Tibial nerve (tissue), 4 donors: ENCODE results near the gene MMD. TPM values are rescaled to one million over a fixed set of nuclear protein-coding genes. Genes with fewer than 3 reads are reported as not detected.

Source experiments
- DNase-seq, 2 donors: peaks; one replicate each; pipeline ENCODE4 v3.0.0-alpha.2; 2019; ENCODE audit warnings: low spot score in 2 of 2
- H3K27ac ChIP-seq, 4 donors: fragments of 200-600 bp; sonication (generic) in 3 of 4; one replicate each; pipeline ENCODE4 v1.5.1; 2017 to 2019; ENCODE audit warnings: mild to moderate bottlenecking in 1 of 4
- H3K27me3 ChIP-seq, 2 donors: fragments of 200-600 bp; sonication (generic) in 1 of 2; one replicate each; pipeline versions ENCODE4 v1.5.1 to v1.6.0; 2017 to 2019
- H3K36me3 ChIP-seq, 3 donors: fragments of 200-600 bp; sonication (generic); one replicate each; pipeline ENCODE4 v1.5.1; 2018 to 2019
- H3K4me1 ChIP-seq, 4 donors: fragments of 200-600 bp; sonication (generic) in 3 of 4; one replicate each; pipeline ENCODE4 v1.5.1; 2017 to 2019
- H3K4me3 ChIP-seq, 4 donors: fragments of 200-600 bp; sonication (generic) in 3 of 4; one replicate each; pipeline ENCODE4 v1.5.1; 2017 to 2019; ENCODE audit warnings: mild to moderate bottlenecking in 1 of 4, moderate library complexity in 1 of 4
- H3K9me3 ChIP-seq, 4 donors: fragments of 200-600 bp; sonication (generic) in 3 of 4; one replicate each; pipeline ENCODE4 v1.5.1; 2017 to 2019
- EP300 ChIP-seq, 2 donors: sonication (generic); formaldehyde crosslinking; IDR thresholded peaks; one replicate each; pipeline ENCODE4 v1.6.1; 2017; ENCODE audit warnings: antibody characterized with exemption in 2 of 2, mild to moderate bottlenecking in 1 of 2
- POLR2A ChIP-seq, 2 donors: fragments of 450-650 bp; IDR thresholded peaks; one replicate each; pipeline ENCODE4 v1.6.1; 2017; ENCODE audit warnings: antibody characterized with exemption in 2 of 2, mild to moderate bottlenecking in 2 of 2, moderate library complexity in 2 of 2
- WGBS, 2 donors: methylation state at CpG; one replicate each; pipeline ENCODE4 v1.1.5; 2018; 5-methylcytosine and 5-hydroxymethylcytosine counted together
- total RNA-seq, 4 donors: library from RNA; depleted of rRNA; stranded (reverse); fragments of >200 nt; gene quantifications; one replicate each; pipeline ENCODE4 v1.1.0, GENCODE V29; 2016
- TF ChIP-seq, protein P1 (sequence below), 5 experiments: fragments of 200-600 bp in 3 of 5; fragments of 450-650 bp in 2 of 5; sonication (generic) in 3 of 5; IDR thresholded peaks; one replicate each; pipeline ENCODE4 v1.5.1; 2016 to 2019; ENCODE audit warnings: antibody characterized with exemption in 5 of 5, mild to moderate bottlenecking in 3 of 5, moderate library complexity in 2 of 5

MMD gene
- total RNA-seq, 4 donors from 2014 or later = 16.1 to 60.9 (median 37.7) TPM

DNA sequence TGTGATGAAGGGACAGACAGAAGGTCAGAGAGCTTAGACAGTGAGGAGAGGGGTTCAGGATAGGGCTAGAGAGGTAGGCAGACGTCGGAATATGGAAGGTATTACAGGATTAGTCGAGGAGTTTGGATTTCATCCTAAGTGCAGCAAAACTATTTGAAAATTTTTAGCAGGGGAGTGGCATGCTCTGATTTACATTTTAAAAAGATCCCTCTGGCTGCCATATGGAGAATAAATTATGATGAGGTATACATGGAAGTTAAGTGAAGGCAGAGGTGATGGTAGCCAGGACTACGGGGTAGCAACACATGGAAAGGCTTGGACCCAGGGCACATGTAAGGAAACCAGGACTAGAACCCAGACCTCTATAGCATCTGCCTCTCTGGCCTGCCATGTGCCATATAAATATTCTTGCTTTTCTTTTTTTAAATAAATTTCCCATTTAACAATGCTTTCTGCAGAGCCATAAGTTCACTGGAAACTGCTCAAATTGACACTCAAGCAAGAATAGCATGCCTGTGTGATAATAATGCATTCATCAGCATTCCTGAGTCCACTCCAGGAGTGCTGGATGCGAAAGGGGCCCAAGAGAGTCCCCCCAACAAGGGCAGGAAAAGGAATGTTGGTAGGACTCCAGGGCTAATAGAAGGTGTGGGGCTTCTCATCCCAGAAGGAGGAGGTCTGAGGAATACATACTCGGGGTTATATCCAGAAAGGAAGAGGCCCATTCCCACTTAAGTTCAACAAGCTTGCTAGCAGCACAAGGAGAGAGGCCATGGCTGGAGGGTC is 78.6 kb downstream of the MMD start:
- Histone ChIP-seq H3K27ac (no peak overlapping the region), H3K4me1 (no peaks in the 10 kb centered on the region), H3K9me3 (peaks cover 0 to 6% (median 0%) of the 10 kb centered on the region in 4 donors), H3K4me3 (no peak overlapping the region), H3K36me3 (no peaks in the 10 kb centered on the region), H3K27me3 (no peaks in the 10 kb centered on the region)
- DNase-seq = no peak
- TF ChIP-seq POLR2A (IDR thresholded peaks at IDR 0.05) = no peak
- TF ChIP-seq, protein P1, sequence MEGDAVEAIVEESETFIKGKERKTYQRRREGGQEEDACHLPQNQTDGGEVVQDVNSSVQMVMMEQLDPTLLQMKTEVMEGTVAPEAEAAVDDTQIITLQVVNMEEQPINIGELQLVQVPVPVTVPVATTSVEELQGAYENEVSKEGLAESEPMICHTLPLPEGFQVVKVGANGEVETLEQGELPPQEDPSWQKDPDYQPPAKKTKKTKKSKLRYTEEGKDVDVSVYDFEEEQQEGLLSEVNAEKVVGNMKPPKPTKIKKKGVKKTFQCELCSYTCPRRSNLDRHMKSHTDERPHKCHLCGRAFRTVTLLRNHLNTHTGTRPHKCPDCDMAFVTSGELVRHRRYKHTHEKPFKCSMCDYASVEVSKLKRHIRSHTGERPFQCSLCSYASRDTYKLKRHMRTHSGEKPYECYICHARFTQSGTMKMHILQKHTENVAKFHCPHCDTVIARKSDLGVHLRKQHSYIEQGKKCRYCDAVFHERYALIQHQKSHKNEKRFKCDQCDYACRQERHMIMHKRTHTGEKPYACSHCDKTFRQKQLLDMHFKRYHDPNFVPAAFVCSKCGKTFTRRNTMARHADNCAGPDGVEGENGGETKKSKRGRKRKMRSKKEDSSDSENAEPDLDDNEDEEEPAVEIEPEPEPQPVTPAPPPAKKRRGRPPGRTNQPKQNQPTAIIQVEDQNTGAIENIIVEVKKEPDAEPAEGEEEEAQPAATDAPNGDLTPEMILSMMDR (IDR thresholded peaks at IDR 0.05) = no peak
- no peak for TF ChIP-seq EP300 (IDR thresholded peaks at IDR 0.05)
- 71 to 78% methylated on average over 6 of the region's 6 CpGs for WGBS, 2 donors

Other genes starting within 250 kb of the MMD start
- 10 to 100 TPM; 19.5 to 42.5 (median 36.0) TPM for gene HLF, start 156.9 kb downstream of the MMD start, total RNA-seq
- not detected for gene SMIM36, start 89.6 kb upstream of the MMD start, total RNA-seq